Activated B cell treated with CpG ODN at 0.5 μM for 24 hours (primary cell): Measurements from ENCODE around the gene CKM. TPM values are rescaled to one million over a fixed set of nuclear protein-coding genes. Genes with fewer than 3 reads are reported as not detected.

Source experiments
- ATAC-seq: fragments of 200-7000 bp; cut with Tn5 transposase; one replicate; pipeline ENCODE4 v1.10.0; 2021; ENCODE audit warnings: low read depth, mild to moderate bottlenecking, moderate library complexity
- CTCF ChIA-PET: fragments of 350-600 bp; sonication (Branson Sonifier 250); formaldehyde crosslinking; loops from one replicate; lab custom pipeline; 2021; ENCODE audit warnings: antibody characterized with exemption; lab: Charles Lee
- POLR2A ChIA-PET: fragments of 350-600 bp; sonication (Branson Sonifier 250); formaldehyde crosslinking; loops from one replicate; lab custom pipeline; 2021; ENCODE audit warnings: antibody characterized with exemption; lab: Charles Lee
- DNase-seq: peaks from one replicate; pipeline ENCODE4 v3.0.0; 2022
- H3K27ac Mint-ChIP-seq: one replicate; pipeline ENCODE4 v1.8.0; 2020; ENCODE audit warnings: mixed read lengths
- H3K27me3 Mint-ChIP-seq: one replicate; pipeline ENCODE4 v1.8.0; 2021; ENCODE audit warnings: mixed read lengths
- H3K36me3 Mint-ChIP-seq: one replicate; pipeline ENCODE4 v1.8.0; 2021; ENCODE audit warnings: low read depth, mixed read lengths
- H3K4me1 Mint-ChIP-seq: one replicate; pipeline ENCODE4 v1.8.0; 2021; ENCODE audit warnings: mixed read lengths
- H3K4me3 Mint-ChIP-seq: one replicate; pipeline ENCODE4 v1.8.0; 2020; ENCODE audit warnings: mild to moderate bottlenecking, mixed read lengths
- H3K9me3 Mint-ChIP-seq: one replicate; pipeline ENCODE4 v1.8.0; 2020; ENCODE audit warnings: mixed read lengths
- intact Hi-C: fragments of 100-400 bp; cut with micrococcal nuclease; formaldehyde crosslinking; loops from one replicate; pipeline ENCODE4 v1.15.1; 2024
- total RNA-seq: library from RNA; stranded (reverse); gene quantifications from 2 replicates; pipeline ENCODE4 v1.2.3, GENCODE V29; 2022
- TF ChIP-seq, protein P1 (sequence below): fragments of 200-600 bp; IDR thresholded peaks from one replicate; pipeline ENCODE4 v1.8.0; 2022; ENCODE audit warnings: antibody characterized with exemption, mild to moderate bottlenecking

The CKM gene
- total RNA-seq, 1 donor from 2014 or later: not detected

DNA sequence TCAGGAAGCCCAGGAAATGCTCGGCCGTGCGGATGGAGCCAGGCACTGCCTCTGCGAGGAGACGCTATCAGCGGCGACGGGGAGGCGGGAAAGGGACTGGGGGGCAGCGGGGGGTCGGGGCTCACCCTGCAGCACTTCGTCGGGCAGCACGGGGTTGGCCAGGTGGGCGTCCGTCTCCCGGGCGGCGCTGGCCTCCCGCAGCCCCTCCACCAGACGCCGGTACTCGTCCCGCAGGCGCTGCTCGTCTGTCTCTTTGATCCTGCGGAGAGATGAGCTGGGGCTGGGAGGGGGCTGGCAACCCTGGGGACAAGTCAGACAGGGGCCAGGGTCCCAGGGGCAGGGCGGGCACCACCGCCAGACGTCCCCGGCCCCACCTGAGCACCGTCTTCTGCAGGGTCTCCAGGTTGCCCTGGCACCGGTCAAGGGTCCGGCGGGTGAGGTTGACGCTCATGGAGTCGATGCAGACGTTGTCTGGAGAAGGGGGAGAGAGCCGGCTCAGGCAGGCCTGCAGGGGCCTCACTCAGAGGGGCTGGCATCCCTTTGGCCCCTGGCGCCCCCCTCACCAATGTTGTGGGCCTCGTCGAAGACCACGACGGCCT, 41.3 kb upstream of the CKM start:
- Mint-ChIP-seq H3K4me1 (peaks cover 1% of the 10 kb centered on the region), H3K27me3 (no peaks in the 10 kb centered on the region), H3K36me3 (peaks cover 27% of the 10 kb centered on the region), H3K9me3 (no peaks in the 10 kb centered on the region), H3K27ac (no peak overlapping the region), H3K4me3 (no peak overlapping the region)
- POLR2A ChIA-PET: no interaction called here
- TF ChIP-seq, protein P1, sequence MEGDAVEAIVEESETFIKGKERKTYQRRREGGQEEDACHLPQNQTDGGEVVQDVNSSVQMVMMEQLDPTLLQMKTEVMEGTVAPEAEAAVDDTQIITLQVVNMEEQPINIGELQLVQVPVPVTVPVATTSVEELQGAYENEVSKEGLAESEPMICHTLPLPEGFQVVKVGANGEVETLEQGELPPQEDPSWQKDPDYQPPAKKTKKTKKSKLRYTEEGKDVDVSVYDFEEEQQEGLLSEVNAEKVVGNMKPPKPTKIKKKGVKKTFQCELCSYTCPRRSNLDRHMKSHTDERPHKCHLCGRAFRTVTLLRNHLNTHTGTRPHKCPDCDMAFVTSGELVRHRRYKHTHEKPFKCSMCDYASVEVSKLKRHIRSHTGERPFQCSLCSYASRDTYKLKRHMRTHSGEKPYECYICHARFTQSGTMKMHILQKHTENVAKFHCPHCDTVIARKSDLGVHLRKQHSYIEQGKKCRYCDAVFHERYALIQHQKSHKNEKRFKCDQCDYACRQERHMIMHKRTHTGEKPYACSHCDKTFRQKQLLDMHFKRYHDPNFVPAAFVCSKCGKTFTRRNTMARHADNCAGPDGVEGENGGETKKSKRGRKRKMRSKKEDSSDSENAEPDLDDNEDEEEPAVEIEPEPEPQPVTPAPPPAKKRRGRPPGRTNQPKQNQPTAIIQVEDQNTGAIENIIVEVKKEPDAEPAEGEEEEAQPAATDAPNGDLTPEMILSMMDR: no peak
- intact Hi-C loops: no loop called here
- no peak for ATAC-seq
- CTCF ChIA-PET: no interaction called here
- no peak for DNase-seq

DNA sequence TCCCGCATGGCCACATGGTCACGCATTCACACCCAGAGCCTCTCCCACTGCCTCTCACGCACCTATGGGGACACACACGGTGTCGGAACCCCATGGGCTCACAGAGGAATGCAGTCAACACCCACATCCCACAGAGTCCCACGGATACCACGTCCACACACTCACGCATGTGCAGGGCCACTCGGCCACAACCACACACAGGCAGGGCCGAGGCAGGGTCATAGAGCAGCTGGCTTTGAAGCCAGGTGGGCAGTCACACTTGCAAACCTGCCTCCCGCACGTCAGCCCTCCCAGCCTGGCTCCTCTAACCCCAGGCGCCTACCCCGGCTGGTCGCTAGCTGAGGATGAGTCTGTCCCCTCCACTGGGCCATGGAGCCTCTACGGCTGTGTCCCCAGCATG, 39.6 kb upstream of the CKM start:
- no peak overlapping the region for H3K27ac Mint-ChIP-seq
- ChIA-PET CTCF (no interaction called here), POLR2A (no interaction called here)
- peaks cover 37% of the 10 kb centered on the region for H3K36me3 Mint-ChIP-seq
- intact Hi-C loops: no loop called here
- no peaks in the 10 kb centered on the region for H3K27me3 Mint-ChIP-seq
- no peak for DNase-seq
- no peak overlapping the region for H3K4me3 Mint-ChIP-seq
- H3K9me3 Mint-ChIP-seq: no peaks in the 10 kb centered on the region
- no peaks in the 10 kb centered on the region for H3K4me1 Mint-ChIP-seq
- TF ChIP-seq, protein P1: no peak
- no peak for ATAC-seq

DNA sequence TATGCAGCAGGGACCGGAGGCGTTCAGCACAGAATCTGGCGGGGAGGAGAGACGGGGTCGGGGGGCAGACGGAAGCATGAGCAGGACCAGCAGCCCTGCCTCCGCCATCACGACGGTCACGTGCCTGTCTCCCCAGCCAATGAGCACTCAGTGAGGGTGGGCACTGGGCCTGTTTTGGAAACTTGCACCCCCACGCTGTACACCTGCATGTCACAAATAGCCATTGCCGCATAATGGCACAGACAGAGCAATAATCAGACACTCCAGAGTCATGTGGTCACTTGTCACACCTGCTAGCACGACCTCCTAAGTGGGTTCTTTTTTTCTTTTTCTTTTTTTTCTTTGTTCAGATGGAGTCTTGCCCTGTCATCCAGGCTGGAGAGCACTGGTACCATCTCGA, 38.9 kb upstream of the CKM start:
- H3K4me1 Mint-ChIP-seq: no peaks in the 10 kb centered on the region
- H3K9me3 Mint-ChIP-seq: no peaks in the 10 kb centered on the region
- no peak for DNase-seq
- ATAC-seq: no peak
- no peak overlapping the region for H3K4me3 Mint-ChIP-seq
- intact Hi-C loops: no loop called here
- H3K27ac Mint-ChIP-seq: no peak overlapping the region
- H3K27me3 Mint-ChIP-seq: no peaks in the 10 kb centered on the region
- ChIA-PET CTCF (no interaction called here), POLR2A (no interaction called here)
- peaks cover 42% of the 10 kb centered on the region for H3K36me3 Mint-ChIP-seq
- TF ChIP-seq, protein P1: no peak

DNA sequence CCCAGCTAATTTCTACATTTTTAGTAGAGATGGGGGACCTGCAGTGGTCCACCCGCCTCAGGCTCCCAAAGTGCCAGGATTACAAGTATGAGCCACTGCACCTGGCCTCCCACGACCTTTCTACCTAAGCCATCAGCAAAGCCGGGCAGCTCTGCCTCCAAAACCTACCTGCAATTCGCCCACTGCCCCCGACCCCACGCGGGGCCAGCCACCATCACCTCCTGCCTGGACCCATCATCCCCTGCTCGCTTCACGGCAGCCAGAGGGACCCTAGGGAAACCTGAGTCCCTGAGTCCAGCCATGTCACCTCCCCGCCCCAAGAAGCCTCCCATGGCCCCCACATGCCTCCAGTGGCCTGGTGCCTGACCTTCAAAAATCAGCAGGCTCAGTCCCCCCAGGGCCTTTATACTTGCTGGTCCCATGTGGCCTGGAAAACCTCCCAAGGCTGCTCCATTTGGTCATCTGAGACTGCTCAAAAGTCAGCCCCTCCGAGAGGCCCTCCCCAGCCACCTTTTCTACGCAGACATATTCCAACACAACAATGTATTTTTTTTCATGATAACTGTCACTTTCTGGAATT, 35.6 kb upstream of the CKM start:
- Mint-ChIP-seq H3K36me3 (peaks cover 55% of the 10 kb centered on the region), H3K27me3 (no peaks in the 10 kb centered on the region), H3K4me1 (no peaks in the 10 kb centered on the region), H3K4me3 (no peak overlapping the region), H3K9me3 (no peaks in the 10 kb centered on the region), H3K27ac (no peak overlapping the region)
- TF ChIP-seq, protein P1: no peak
- CTCF ChIA-PET: no interaction called here
- intact Hi-C loops: no loop called here
- no peak for ATAC-seq
- no peak for DNase-seq
- POLR2A ChIA-PET: no interaction called here

DNA sequence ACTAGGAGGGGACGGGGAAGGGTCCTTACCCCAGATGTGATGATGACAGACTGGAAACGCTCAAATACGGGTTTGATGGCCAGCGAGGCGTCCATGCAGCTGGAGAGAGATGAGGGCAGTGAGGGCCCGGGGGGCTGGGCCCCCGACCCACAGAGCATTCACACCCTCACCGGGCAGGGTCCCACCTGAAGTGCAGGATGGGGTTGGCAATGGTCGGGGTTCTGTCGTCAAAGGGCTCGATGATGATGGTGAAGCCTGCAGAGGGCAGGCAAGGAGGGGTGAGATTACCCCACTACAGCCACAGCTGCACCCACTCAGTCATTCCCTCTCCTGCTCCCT, 34.7 kb upstream of the CKM start:
- Mint-ChIP-seq H3K4me3 (no peak overlapping the region), H3K4me1 (no peaks in the 10 kb centered on the region), H3K9me3 (no peaks in the 10 kb centered on the region), H3K27ac (no peak overlapping the region), H3K27me3 (no peaks in the 10 kb centered on the region), H3K36me3 (peaks cover 59% of the 10 kb centered on the region)
- ATAC-seq: no peak
- POLR2A ChIA-PET: no interaction called here
- CTCF ChIA-PET: no interaction called here
- no peak for DNase-seq
- TF ChIP-seq, protein P1: no peak
- intact Hi-C loops: no loop called here
